Activated CD4-positive, alpha-beta memory T cell treated with anti-CD3 and anti-CD28 coated beads, Interleukin-2, amount 10 ng/mL, durations not matched to agents 7 days and 5 days (primary cell): Measurements from ENCODE around the gene CBX6. TPM values are rescaled to one million over a fixed set of nuclear protein-coding genes. Genes with fewer than 3 reads are reported as not detected.
A peak's percentile ranks its signal among the peaks of the same experiment; 100 is the strongest.

Experiments
- CTCF ChIA-PET: fragments of 350-600 bp; sonication (Branson Sonifier 250); formaldehyde crosslinking; loops from one replicate; lab custom pipeline; 2021; ENCODE audit warnings: antibody characterized with exemption, inconsistent platforms; lab: Charles Lee
- POLR2A ChIA-PET: fragments of 350-600 bp; sonication (Branson Sonifier 250); formaldehyde crosslinking; loops from one replicate; lab custom pipeline; 2021; ENCODE audit warnings: antibody characterized with exemption; lab: Charles Lee
- DNase-seq: peaks from one replicate; pipeline ENCODE4 v3.0.0-alpha.2; 2020
- H3K27ac Mint-ChIP-seq: one replicate; pipeline ENCODE4 v1.8.0; 2021; ENCODE audit warnings: mild to moderate bottlenecking, mixed read lengths
- H3K27me3 Mint-ChIP-seq: one replicate; pipeline ENCODE4 v1.8.0; 2021; ENCODE audit warnings: mixed read lengths
- H3K36me3 Mint-ChIP-seq: one replicate; pipeline ENCODE4 v1.8.0; 2021; ENCODE audit warnings: low read depth, mixed read lengths
- H3K4me1 Mint-ChIP-seq: one replicate; pipeline ENCODE4 v1.8.0; 2021; ENCODE audit warnings: mixed read lengths
- H3K4me3 Mint-ChIP-seq: one replicate; pipeline ENCODE4 v1.8.0; 2021; ENCODE audit warnings: mild to moderate bottlenecking, mixed read lengths
- H3K9me3 Mint-ChIP-seq: one replicate; pipeline ENCODE4 v1.8.0; 2021; ENCODE audit warnings: mixed read lengths
- total RNA-seq, 2 experiments: library from RNA; stranded (reverse); gene quantifications; one replicate each; pipeline ENCODE4 v1.2.3, GENCODE V29; 2021

CBX6 gene
- total RNA-seq, 2 experiments from 2014 or later = 76.5 TPM

DNA sequence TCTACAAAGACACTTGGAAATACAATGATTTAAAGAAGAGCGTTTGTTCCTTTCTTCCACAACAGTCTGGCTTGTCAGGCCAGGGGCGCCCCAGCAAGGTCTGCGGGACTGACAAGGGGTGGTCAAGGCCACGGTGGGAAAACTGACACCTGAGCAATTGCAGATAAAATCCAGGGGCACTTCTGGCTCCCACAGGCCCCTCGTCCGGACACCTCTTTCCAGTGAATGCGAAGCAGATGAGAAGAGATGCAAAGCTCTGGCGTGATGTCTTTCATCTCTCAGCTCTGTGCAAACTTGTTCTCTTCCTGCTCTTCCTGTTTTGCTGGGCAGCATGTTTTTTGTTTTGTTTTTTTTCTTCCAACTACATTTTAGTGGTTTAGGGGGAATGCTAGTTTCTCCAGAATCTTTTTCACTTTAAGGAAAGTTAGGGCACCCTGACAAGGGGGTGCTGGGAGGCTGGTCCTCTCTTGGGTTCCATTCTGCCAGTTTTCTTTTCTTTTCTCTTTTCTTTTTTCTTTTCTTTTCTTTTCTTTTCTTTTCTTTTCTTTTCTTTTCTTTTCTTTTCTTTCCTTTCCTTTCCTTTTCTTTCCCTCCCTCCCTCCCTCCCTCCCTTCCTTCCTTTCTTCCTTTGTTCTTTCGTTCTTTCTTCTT, 11.1 kb upstream of the CBX6 start:
- no peak overlapping the region for H3K4me3 Mint-ChIP-seq
- no peaks in the 10 kb centered on the region for H3K36me3 Mint-ChIP-seq
- peaks cover 11% of the 10 kb centered on the region for H3K4me1 Mint-ChIP-seq
- peaks cover 19% of the 10 kb centered on the region for H3K27me3 Mint-ChIP-seq
- ChIA-PET POLR2A (no interaction called here), CTCF (no interaction called here)
- DNase-seq = no peak
- H3K27ac Mint-ChIP-seq = no peak overlapping the region
- peaks cover under 1% of the 10 kb centered on the region for H3K9me3 Mint-ChIP-seq

DNA sequence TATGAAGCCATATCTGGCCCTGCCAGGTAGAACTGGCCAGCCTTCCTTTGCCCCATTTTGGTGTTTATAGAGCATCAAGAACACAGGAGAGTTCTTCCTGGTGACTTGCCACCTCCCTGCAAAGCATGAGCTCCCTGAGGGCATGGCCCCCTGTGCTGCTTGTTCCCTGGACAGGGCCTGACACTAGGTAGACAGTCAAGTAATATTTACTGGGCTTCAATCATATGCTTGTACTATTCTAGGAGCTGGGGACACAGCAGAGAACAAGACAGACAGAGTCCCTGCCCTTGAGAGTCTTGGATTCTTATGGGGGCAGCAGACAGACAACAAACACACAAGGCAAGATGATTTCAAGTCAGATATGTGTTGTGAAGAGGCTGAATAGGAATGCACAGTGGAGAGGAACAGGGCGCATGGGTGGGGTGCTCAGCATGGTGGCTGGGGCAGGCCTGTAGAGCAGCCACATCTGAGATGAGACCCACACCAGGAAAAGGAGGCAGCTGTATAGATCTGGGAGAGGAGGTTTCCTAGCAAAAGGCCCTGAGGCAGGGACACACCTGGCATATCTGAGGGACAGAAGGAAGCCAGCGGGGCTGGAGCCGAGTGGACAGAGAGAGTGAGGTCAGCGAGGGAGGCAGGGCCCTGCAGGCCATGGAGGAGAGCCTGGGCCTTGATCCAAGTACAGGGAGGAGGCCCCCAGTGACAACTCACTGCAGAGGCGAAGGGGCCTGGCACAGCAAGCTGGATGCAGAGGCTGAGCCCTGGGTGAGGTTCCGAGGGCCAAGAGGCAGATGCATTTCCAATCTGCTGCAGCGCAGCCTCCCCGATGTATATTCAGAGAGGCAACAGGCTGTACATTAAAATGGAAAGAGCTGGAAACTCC, 10.2 kb upstream of the CBX6 start:
- Mint-ChIP-seq H3K9me3 (no peaks in the 10 kb centered on the region), H3K27ac (no peak overlapping the region), H3K36me3 (no peaks in the 10 kb centered on the region), H3K4me3 (no peak overlapping the region), H3K27me3 (peaks cover 16% of the 10 kb centered on the region), H3K4me1 (peaks cover 11% of the 10 kb centered on the region)
- ChIA-PET CTCF (no interaction called here), POLR2A (no interaction called here)
- no peak for DNase-seq

DNA sequence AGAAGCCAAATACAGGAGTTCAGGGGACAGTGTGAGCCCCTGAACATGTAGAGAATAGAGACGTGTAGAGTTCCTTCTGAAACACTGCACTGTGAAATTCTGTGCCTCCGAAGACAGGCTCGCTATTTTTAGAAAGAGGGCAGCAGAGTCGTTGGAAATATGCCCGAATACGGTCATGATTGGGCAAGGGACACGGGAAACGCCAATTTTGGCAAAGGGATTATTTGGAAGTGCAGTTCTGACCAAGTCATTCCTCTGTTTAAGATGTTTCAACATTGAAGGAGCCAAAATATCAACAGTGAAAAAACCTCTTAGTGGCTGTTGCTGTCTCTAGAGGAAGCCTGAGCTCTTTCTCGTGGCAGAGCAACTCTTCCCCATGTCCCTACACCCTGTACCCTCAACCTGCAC, 9.5 kb upstream of the CBX6 start:
- Mint-ChIP-seq H3K4me1 (peaks cover 11% of the 10 kb centered on the region), H3K27ac (no peak overlapping the region), H3K36me3 (no peaks in the 10 kb centered on the region), H3K9me3 (no peaks in the 10 kb centered on the region), H3K27me3 (peaks cover 18% of the 10 kb centered on the region), H3K4me3 (no peak overlapping the region)
- no peak for DNase-seq
- POLR2A ChIA-PET = no interaction called here
- CTCF ChIA-PET = no interaction called here

DNA sequence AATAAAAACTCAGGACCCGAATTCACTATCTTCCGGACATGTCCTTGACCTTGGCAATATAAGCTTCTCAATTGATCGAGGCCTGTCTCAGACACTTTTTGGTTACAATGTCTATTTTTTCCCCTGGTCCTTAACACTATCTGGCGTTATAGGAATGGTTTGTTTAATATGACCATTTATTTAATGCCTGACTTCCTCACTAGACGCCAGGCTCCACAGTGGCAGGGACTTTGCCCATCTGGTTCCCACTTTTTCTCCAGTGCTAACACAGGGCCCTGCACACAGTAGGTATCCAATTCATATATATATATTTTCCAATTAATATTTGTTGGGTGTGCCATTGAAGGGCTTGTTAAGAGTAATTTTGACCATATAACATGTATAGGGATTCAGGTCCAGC, 7.9 kb upstream of the CBX6 start:
- H3K4me1 Mint-ChIP-seq = peaks cover 13% of the 10 kb centered on the region
- H3K4me3 Mint-ChIP-seq = no peak overlapping the region
- H3K27ac Mint-ChIP-seq = no peak overlapping the region
- ChIA-PET POLR2A (no interaction called here), CTCF (interaction anchor here (2.2 kb wide), 1 partner anchor 10 kb away, joined by 7 read pairs; no protein-coding TSS in a partner anchor)
- no peak for DNase-seq
- peaks cover 21% of the 10 kb centered on the region for H3K27me3 Mint-ChIP-seq
- H3K9me3 Mint-ChIP-seq = no peaks in the 10 kb centered on the region
- H3K36me3 Mint-ChIP-seq = no peaks in the 10 kb centered on the region

DNA sequence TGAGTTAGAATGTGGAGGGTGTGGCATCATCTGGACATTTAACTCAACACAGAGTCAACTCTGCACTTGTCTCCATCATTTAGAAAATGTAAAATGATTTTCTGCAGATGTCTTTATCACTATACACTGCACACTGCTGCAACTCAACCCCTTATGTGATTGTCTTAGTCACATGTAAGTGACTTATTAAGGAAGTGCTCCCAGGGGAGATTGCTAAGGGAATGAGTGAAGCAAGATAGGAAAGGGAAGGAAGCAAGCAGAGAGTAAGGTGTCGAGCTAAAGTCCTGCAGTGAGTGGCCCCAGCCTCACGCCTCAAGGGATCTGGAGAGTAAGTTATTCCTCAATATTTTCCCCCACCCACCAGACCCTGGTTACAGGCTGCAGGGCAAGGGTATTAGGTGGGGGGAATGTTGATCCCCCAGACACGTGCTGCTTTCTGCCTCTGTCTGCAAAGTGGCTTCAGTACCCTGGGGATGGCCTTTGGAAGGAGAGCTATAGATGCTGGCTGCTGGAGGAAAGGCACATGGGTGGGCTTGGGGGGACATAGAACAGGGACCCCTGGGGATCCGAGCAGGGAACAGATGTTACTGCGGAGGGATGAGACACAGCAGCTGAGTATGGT, 7.2 kb upstream of the CBX6 start:
- H3K4me1 Mint-ChIP-seq = peaks cover 18% of the 10 kb centered on the region
- no peak overlapping the region for H3K27ac Mint-ChIP-seq
- CTCF ChIA-PET = interaction anchor here (2.2 kb wide), 1 partner anchor 9 kb away, joined by 7 read pairs; no protein-coding TSS in a partner anchor
- POLR2A ChIA-PET = no interaction called here
- no peak overlapping the region for H3K4me3 Mint-ChIP-seq
- peaks cover 20% of the 10 kb centered on the region for H3K27me3 Mint-ChIP-seq
- no peak for DNase-seq
- no peaks in the 10 kb centered on the region for H3K9me3 Mint-ChIP-seq
- H3K36me3 Mint-ChIP-seq = no peaks in the 10 kb centered on the region

DNA sequence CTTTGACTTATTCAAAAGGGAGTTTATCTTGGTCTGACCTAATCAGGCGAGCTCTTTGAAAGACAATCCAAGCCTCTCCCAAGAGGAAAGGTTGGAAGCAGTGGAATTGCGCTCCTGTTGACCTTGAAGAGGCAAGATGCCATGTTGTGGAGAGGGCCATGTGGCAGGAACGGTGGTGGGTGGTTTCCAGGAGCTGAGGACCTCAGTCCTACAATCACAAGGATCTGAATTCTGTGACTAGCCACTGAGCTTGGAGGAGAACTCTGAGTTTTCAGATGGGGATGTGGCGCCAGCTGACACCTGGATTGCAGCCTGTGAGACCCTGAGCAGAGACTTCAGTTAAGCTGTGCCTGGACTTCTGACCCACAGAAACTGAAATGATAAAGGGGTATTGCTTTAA, 6.0 kb upstream of the CBX6 start:
- Mint-ChIP-seq H3K36me3 (no peaks in the 10 kb centered on the region), H3K4me1 (peaks cover 26% of the 10 kb centered on the region), H3K4me3 (no peak overlapping the region), H3K9me3 (no peaks in the 10 kb centered on the region), H3K27me3 (peaks cover 27% of the 10 kb centered on the region), H3K27ac (no peak overlapping the region)
- ChIA-PET CTCF (interaction anchor here (0.7 kb wide), 1 partner anchor 125 kb away, joined by 3 read pairs; no protein-coding TSS in a partner anchor), POLR2A (no interaction called here)
- no peak for DNase-seq

DNA sequence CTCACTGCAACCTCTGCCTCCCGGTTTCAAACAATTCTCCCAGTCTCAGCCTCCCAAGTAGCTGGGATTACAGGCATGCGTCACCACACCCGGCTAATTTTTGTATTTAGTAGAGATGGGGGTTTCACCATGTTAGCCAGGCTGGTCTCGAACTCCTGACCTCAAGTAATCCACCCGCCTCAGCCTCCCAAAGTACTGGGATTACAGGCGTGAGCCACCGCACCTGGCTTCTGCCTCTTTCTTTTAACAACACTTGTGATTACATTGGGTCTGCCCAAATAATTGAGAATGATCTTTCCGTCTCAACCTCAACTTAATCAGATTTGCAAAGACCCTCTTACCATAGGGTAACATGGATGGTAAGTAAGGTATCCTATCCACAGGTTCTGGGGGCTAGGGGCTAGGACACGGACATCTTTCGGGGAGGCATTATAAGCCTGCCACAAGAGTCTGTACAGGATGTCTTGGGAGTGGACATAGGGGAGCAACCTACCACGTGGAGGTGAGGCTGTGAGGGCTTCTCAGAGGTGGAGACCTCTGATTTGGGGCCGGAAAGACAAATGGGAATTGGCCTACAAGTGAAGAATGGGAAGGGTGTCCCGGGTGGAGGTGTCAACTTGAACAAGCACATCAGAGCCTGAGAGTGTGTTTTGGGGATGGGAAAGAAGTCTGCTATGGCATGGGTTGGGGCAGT, 2.7 kb upstream of the CBX6 start:
- CTCF ChIA-PET = interaction anchor here (0.9 to 1.0 kb wide), 2 partner anchors 106 to 128 kb away, joined by 4 to 6 read pairs; no protein-coding TSS in a partner anchor
- Mint-ChIP-seq H3K27me3 (peaks cover 22% of the 10 kb centered on the region), H3K27ac (peak overlapping the region; percentile 65), H3K9me3 (no peaks in the 10 kb centered on the region), H3K4me3 (peak overlapping the region; percentile 25), H3K36me3 (peaks cover 9% of the 10 kb centered on the region), H3K4me1 (peaks cover 38% of the 10 kb centered on the region)
- DNase-seq = no peak
- POLR2A ChIA-PET = interaction anchor here (1.3 to 5.6 kb wide), 5 partner anchors 79 to 444 kb away, joined by 3 to 51 read pairs (median 4); partner anchors contain the start of gene RPL3

DNA sequence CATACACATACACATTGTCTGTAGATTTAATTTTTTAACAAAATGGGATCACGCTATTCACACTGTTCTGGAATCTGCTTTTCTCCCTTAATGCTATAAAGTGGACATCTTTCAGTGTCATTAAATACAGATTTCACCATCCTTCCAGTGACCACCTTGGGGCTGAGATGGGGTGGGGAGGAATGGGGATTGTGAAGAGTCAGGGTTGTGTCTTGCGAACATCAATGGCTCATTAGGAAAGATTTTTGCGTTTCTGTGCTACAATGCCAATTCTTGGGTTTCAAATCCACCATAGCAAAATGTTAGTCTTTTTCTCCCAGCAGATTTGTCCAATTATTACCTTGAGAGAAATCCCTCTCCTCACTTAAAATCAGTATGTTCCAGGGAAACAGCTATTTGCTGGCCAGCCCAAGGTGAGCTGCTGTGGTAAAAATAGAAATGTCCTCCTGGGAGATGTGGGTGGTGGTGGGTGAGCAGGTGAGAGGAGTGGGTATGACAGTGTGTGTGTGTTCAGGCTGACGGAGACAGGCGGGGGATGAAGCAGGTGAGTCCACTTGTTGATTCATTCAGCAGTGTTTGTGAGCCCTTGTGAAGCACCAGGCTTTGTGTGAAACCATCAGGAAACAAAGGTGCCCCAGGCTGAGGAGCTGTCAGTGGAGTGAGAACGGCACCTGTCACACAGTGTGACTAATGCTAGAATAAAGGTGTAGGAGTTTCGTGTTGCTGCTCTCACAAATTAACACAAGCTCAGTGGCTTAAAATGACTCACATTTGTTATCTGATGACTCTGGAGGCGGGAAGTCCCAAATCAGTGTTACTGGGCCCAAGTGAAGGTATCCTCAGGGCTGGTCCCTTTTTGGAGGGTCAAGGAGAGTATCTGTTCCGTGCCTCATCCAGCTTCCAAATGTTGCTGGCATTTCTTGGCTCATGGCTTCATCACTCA, 1.7 kb upstream of the CBX6 start:
- DNase-seq = peak; percentile 59
- Mint-ChIP-seq H3K36me3 (peaks cover 16% of the 10 kb centered on the region), H3K27me3 (peaks cover 19% of the 10 kb centered on the region), H3K4me3 (peak overlapping the region; percentile 86), H3K4me1 (peaks cover 45% of the 10 kb centered on the region), H3K9me3 (no peaks in the 10 kb centered on the region), H3K27ac (peak overlapping the region; percentile 65)
- ChIA-PET POLR2A (interaction anchor here (0.5 to 5.6 kb wide), 6 partner anchors 80 to 445 kb away, joined by 3 to 51 read pairs (median 4); partner anchors contain the start of gene RPL3), CTCF (interaction anchor here (0.9 to 1.0 kb wide), 2 partner anchors 105 to 129 kb away, joined by 4 to 6 read pairs; no protein-coding TSS in a partner anchor)

DNA sequence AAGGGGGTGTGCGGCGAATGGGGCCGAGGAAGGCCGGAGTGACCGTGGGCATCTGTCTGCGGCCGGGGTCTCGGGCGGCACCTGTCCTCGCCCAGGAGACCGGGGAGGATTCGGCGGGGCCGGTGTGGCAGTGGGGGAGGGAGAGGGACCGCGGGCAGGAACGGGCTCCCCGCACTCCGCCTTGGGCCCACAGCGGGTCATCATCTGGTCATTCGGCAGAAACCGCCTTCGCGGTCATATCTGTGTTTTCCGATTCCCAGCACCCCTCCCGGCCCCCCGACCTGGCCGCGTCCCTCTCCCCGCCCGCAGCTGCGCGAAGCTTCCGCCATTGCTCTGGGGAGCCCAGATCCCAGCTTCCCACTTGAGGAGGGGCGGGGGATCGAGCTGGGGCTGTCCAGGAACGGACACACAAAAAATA, 824 bp upstream of the CBX6 start:
- ChIA-PET CTCF (interaction anchor here (4.7 kb wide), 1 partner anchor 132 kb away, joined by 141 read pairs; no protein-coding TSS in a partner anchor), POLR2A (interaction anchor here (0.5 to 5.6 kb wide), 5 partner anchors 81 to 446 kb away, joined by 3 to 51 read pairs (median 12); partner anchors contain the start of gene RPL3)
- DNase-seq = peak; percentile 30
- Mint-ChIP-seq H3K27ac (peak overlapping the region; percentile 62), H3K4me3 (peak overlapping the region; percentile 86), H3K4me1 (peaks cover 53% of the 10 kb centered on the region), H3K27me3 (peaks cover 16% of the 10 kb centered on the region), H3K9me3 (no peaks in the 10 kb centered on the region), H3K36me3 (peaks cover 25% of the 10 kb centered on the region)

DNA sequence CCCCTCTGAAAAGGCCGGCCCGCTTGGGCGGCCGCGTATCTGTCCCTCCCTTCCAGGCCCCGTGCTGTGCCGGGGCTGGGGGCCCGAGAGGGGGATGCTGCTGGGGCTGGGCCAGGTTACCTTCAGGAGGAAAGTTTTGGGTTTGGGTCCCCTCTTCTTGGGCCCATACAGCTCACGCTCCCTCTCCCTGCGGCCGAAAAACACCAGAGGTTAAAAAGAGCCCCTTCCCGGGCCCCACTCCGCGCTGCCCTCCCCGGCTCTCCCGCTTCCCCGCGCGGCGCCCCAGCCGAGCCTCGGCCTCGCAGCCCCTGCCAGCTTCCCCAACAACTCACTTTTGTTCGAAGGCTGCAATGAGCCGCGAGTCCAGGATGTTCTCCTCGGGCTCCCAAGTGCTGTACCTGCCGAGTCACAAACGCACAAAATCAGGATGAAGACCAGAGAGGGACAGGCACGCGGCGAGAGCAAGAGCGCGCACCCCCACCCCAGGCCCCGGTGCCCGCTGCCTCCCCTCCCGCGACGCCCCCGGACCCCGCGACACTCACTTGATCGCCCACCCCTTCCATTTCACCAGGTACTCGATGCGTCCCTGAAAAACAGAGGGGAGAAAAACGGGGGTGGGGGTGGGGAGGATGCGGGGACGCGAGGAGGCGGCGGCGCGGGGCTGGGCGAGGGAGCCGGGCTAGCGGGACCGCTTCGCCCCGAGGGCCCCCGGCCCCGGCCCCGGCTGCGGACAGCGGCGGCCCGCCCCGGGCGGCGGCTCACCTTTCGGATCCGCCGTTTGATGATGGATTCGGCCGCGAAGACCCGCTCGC, 450 bp downstream of the CBX6 start:
- H3K4me1 Mint-ChIP-seq = peaks cover 53% of the 10 kb centered on the region
- ChIA-PET POLR2A (interaction anchor here (0.7 to 5.6 kb wide), 18 partner anchors 29 to 447 kb away, joined by 3 to 51 read pairs (median 4); partner anchors contain the start of genes APOBEC3B, APOBEC3C and RPL3), CTCF (interaction anchor here (0.8 to 4.7 kb wide), 9 partner anchors 77 to 446 kb away, joined by 3 to 141 read pairs (median 5); partner anchors contain the start of gene GTPBP1)
- peaks cover 29% of the 10 kb centered on the region for H3K36me3 Mint-ChIP-seq
- H3K27me3 Mint-ChIP-seq = peaks cover 13% of the 10 kb centered on the region
- H3K27ac Mint-ChIP-seq = peak overlapping the region; percentile 83
- no peaks in the 10 kb centered on the region for H3K9me3 Mint-ChIP-seq
- peak; percentile 39 for DNase-seq
- H3K4me3 Mint-ChIP-seq = peak overlapping the region; percentile 92
